ENCODE data around the gene SDE2.
A peak's percentile ranks its signal among the peaks of the same experiment; 100 is the strongest.
"Not testable (repeated sequence)": the region's sequence is repeated elsewhere in the genome, so short reads cannot be mapped to it uniquely, and the experiment has no call there.

SDE2 gene

DNA sequence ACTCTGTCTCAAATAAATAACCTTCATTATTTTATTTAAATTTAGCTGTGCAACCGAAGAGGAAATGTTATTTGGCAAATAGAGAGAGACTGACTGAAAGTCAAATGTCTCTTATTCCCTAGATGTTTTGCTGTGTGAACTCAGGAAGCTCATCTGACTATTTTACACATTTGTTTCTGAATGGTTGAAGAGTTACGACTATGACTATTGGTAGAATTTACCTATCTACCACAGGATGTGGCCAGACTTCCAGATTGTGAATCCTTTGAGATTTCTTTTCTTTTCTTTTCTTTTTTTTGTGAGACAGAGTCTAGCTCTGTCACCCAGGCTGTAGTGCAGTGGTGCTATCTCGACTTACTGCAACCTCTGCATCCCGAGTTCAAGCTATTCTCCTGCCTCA is 5.3 kb upstream of the SDE2 start:
- DNase-seq: no peak

DNA sequence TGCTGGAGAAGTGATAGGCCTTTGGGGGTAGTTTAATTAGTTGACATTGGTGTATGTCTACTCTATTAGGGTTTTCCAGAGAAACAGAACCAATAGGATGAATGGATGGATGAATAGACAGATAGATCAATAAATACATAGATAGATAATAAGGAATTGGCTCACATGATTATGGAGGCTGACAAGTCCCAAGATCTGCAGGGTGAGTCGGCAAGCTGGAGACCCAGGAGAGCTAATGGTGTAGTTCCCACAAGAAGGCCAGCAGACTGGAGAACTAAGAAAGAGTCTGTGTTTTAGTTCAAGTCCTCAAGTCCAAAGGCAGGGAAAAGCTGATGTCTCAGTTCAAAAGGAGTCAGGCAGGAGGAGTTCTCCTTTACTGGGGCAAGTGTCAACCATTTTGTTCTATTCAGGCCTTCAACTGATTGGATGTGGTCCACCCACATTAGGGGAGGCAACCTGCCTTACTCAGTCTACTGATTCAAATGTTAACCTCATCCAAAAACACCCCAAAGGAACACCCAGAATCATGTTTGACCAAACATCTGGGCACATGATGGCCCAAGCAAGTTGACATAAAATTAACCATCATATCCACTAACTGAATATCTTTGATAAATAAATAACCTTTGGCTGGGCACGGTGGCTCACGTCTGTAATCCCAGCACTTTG is 4.5 kb upstream of the SDE2 start:
- no peak for DNase-seq

DNA sequence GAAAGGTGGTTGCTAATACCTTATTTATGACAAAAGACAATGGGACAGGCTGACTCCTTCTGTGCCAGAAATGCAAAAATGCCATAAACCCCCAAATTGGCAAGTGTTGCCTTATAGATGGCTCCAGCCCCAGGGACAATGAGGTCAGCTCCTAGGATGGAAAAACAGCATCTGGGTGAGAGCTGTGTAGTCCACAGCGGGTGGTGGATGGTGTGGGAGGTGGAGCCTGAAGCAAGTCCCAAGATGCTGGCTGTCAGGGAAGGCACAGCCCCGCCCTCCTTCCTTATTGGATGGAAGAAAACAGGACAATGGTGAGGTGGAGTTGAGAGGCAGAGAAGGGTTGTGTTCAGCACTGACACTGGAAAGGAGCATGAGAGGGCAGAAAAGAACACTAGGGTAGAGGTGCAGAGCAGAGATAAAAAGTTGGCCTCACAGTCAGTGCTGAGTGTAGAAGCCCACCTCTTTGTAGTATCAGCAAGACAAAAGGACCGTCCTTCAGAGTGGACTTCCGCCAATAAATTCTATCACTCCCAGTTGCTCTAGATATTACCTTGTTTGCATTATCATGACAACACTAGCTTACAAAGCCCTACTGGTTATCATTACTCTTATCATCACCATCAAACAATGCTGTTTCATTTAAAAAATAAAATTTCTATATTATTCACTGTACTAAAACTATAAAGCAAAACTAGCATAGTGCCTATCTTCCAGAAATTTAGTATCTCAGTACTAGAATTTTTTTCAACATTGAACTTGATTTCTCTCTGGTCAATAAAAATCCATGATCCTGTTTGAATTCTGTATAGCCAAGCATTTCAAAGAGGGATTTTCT is 3.7 kb upstream of the SDE2 start:
- DNase-seq: peak; percentile 82

DNA sequence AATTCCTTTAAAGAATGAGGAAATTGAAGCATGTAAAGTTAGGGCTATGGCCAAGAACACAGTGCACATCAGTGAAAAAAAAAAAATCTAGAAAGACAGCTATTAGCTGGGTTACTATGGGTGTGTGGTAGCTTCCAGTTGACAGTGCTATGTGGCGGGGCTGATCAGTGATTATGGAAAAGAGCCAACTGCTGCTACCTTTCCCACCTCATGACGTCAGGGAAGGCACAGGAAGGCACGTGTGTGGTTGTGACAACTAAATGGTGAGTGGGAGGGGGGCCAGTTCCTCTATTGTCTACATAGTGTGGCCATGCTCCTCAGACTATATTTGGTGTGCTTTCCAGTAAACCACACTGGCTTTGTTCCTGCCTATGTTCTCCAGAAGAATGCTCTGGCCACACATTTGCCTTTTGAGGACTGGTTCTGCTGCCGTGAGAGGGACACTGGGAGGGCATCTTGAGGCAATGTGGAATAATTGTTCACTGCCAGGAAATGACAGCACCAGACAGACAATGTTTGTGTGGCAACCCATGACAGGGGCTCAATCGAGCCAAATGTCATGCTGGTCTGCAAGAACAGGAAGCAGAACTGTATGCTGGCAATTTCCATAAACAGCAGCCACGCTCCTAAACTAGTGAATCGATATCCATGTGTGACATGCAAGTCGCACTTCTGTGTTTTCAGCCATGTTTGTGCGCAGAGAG is 3.0 kb upstream of the SDE2 start:
- DNase-seq: peak; percentile 63

DNA sequence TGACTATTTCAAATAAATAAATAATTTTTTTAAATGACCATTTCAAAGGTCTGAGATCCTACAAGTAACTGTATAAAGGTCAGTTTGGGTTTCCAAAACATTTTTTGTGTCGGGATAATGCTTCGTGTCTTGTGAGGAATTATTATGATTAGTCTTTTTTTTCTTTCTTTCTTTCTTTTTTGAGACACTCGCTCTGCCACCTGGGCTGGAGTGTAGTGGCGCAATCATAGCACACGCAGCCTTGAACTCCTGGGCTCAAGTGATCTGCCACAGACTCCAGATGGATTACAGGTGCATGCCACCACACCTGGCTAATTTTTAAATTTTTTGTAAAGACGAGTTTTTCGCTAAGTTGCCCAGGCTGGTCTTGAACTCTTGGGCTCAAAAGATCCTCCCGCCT is 1.9 kb upstream of the SDE2 start:
- no peak for DNase-seq

DNA sequence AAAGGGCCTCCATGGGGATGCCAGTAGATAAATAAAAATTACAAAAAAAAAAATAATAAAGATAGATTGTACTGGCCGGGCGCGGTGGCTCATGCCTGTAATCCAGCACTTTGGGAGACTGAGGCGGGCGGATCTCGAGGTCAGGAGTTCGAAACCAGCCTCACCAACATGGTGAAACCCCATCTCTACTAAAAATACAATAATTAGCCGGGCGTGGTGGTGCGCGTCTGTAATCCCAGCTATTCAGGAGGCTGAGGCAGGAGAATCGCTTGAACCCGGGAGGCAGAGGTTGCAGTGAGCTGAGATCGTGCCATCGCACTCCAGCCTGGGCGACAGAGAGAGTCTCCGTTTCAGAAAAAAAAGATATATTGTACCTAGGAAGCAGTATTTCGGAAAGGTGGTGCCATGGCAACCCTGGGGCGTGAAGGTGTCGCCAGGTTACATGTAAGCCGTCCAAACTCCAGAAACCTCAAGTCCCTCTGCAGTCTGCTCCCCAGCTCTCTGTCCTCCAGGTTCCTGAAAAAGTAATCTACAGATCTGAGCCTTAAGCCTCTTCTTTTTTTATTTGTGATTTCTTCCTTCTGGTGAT is 1.4 kb upstream of the SDE2 start:
- not testable (repeated sequence) for DNase-seq

DNA sequence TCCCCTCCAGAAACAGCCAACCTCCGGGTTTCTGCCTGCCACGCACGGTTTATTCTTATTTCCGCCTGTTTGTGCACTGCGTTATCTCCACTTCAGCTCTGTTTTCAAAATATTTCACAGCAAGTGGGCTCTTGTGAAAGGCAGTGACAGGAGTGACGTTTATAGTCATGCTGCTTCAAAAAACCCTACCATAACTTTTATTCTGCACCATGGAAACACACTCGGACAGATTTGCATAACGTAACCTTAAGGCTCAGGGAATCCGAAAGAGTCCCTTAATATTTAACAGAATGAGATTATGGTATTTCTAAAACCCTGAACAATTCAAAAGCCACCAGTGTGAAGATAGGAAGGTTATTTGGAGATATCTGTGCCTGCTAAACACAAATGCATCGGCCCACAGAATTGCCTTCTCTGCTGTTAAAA is 782 bp upstream of the SDE2 start:
- DNase-seq: peak; percentile 30

DNA sequence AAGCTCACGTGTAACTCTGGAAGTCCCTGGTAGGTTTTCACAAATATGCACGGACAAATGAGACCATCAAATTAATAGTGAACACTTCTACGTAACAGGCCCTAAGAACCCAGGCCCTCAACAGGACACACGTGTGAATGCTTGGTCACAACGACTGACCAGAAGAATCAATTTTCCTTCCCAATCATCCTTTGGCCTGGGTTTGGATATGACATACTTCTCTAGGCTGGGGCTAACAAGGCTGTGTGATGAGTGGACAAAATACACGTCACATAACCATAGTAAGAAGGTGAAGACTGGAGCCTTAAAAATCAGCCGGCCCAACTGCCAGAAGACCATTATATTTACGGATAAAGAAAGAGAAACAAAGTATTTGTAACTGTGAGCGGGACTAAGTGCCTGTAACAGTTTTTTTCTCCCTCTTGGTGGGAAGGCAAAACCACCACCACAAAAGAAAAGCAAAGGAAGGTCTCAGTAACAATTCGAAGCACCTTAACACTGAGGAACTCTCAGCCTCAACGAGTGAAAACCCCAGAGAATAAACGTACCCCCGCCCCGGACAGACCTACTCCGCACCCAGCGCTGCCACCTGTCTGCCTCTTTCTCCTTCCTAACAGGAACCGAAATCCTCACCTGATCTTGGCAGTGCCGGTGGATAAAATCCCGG is 450 bp downstream of the SDE2 start:
- DNase-seq: no peak

DNA sequence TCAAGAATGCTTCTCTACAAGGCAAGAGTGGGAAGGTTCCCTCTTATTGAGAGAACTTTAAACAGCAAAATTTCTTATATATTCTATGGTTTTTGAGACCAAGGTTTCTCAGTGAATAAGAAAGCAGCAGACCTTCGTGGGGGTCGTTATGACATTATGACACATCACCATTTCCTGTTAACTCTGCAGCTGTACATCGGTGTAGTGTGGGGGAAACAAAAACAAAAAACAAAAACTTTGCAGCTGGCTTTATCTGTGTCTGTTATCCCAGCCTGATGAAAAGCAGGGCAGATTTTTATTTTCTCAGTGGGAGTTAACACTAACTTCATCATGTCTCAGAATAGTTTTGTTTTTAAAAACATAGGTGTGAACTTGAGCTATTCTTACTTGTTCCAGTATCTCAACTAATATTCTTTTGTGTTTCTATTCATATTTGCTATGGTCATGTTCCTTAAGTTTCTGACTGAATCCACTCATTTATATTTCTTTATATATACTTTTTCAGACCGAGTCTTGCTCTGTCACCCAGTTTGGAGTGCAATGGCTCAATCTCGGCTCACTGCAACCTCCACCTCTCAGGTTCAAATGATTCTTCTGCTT is 2.1 kb downstream of the SDE2 start:
- no peak for DNase-seq

DNA sequence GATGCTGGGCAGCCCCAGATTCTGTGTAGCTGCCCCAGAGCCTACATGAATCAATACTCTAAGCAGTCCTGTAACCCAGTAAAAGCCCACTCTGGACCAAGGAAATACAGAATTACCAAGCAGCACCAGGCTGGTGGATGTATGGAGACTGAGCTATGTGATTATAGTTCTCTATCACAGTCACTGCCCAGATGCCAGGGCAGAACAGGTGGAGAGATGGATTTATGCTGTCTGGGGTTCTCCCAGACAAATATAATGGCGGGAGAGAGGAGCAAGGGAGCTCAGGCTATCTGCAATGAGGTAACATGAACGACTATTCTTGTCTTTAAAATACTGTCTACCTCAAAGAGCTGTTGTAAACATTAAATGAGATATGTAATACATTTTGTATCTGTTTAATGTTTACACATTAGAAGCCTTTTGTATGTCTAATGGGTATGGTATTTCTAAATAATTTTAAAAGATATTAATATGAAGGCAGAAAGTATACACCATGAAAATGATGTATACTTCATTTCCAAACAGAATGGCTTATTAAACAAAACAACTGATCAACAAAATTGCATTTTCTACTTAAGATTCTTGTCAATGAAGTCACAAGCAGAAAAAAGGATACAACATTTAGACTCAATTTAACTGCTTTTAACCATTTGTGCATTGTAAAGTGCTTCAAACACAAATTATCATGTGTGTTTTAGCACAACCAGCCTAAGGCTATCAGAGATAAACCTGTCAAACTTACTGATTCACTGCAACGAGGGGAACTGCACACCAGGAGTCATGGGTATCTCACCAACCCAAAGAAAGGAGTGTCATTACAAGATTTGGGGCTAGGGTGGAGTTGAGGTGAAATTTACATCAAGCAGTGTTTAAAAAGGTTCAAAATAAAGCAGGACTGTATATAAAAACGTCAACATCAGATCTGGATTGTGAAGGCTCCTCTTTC is 3.0 kb downstream of the SDE2 start:
- no peak for DNase-seq

DNA sequence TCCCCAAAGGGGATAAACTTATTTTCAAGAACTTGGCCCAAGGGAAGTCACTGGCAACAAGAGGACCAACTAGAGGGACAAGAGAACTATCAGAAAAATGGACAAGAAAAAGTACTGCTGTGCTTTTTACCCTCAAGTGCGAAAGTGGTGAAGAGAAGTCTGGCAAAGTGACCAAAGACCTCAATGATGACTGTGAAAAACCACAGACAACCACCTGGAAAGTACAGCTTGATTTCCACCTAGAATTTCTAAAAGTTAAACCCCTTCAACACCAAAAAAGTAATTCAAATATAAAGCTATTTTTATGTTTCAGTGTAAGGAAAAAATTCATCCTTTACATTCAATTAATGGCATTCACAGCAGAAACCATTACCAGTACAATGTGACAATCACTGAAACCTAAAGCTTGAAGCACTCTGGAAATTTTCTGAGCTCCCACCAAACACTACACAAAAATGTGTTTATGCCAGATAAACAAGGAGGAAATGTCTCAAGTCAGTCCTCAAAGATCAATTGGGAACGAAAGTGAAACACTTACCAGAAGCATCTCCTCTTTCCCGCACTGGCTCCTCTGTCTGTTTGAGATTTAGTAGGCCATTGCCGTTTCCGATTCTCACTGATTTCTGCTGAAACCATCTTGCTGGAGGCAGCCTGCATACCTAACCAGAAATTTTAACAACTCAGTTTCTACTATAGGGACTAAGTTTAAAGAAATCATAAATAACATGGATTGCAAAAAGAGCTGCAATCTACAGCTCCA is 8.3 kb downstream of the SDE2 start:
- no peak for DNase-seq

DNA sequence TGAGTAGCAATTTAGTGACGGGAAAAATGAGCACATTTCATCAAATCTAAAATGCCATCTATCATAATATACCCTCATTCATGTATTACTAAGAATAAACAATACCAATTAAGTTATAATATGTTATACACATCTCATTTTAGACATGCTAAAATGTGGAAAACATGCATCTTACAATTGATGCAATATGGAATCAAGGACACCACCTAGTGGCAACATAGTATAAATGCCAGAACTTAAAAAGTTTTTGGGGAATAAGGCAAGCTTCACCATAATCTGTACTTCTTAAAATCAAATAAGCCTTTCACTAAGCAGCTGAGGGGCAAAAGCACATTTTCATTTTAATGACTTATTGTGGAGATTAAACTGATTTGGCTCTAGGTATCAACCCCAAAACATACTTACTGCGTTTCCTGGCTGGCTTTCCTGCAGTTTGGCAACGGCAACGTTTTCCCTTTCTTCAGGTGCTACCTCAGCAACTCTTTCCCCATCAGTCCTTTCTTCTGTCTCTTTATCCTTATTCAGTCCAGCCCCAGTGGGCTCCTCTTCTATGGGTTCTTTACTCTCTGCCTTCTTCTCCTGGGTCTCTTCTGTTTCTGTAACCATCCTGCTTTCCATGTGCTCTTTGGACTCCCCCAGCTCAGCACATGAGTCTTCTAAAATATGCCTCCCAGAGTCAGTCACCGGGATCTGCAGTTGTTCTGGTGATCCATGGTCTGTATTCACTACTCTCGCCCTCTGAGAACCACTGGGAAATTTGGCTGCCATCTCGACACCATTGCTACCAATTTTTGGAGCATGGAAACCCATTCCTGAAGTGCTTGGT is 11.4 kb downstream of the SDE2 start:
- peak; percentile 32 for DNase-seq

DNA sequence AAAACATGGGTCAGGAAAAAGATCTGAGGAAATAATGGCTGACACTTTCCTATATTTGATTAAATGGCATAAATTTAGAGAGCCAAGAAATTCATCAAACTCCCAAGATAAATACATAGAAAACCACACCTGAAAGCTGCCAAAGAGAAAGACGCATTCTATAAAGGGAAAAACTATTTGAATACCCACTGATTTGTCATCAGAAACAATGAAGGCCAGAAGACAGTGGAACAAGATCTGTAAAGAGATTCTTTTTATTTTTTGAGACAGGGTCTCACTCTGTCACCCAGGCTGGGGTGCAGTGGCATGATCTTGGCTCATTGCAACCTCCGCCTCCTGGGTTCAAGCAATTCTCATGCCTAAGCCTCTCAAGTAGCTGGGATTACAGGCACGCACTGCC is 17.4 kb downstream of the SDE2 start:
- DNase-seq: no peak

DNA sequence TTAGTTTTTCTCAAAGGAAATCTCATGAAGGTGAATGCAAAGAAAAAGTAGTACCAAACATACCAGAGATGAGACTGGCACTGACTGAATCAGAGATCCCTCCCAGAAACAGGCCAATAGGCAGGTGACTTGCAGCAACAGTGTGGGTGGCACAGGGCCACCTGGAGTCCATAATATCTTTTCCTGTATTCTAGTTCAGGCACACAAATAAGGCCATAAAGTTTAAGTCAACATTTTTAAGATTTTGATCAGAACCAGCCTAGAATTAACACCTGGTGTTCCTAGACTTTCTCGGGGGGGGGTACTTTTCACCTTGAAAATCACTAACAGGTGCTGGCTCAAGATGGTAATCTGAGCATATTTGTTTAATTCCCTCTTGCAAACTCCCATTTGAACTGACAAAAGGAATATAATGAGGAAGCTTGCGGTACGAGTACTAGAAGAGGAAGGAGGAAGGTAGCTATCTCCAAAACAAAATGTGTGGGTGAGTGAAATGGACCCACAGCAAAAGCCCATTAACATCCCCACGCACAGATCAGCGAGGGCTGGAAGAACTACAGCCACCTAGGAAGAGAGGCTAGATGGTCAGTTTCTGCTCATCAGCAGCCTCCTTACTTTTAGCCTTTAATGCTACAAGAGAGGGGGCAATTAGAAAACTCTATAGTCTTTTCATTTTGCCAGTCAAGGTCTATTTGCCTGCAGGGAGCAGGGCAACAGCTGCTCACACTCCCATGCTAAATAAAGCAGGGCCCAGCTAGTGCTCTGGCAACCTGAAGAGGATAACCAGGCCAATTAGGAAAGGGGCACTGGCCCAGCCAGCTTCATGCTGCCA is 18.9 kb downstream of the SDE2 start:
- peak; percentile 12 for DNase-seq

DNA sequence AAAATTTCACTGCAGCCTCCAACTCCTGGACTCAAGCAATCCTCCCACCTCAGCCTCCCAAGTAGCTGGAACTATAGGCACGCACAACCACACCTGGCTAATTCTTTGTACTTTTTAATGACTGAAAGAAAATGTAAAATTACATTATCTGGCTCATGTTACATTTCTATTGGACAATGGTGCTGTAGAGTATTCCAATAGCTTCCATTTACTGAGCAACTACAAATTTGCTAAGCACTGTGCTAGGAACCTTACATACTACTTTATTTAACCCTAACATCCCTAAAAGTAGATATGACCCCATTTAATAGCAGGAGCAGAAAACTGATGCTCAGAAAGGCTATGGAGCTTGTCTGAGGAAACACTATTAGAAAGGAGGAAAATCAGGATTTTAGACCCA is 19.7 kb downstream of the SDE2 start:
- no peak for DNase-seq

DNA sequence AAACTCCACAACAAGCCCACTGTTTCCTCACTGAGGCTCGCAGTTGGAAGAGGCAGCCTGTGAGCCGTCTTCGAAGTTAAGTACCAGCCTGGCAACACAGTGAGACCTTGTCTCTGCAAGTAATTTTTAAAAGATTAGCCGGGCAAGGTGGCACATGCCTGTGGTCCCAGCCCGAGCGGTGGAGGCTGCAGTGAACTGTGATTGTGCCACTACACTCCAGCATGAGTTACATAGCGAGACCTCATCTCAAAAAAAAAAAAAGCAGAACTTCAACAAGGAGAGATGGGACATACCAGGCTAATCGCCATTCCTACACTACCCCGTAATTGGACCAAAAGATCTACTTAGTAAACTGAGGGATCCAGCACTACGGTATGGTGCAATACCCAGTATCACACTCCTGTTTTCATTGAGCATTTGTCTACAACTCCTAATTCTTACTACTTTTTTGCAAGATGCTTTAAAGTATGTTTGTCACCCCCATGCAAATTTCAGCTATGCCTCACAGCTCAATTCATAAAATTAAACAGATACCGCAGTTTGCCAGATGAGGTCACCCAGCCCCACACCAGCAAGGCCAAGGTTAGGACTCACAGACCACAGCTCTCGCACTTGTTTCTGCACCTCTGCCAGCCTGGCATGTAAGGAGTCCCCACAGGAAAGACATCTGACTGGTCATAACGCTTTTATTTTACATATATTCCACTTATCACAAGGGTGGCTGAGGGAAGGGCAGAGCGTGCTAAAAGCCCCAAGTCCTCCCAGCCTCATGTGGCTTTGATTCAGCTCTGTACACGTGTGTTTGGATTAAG is 21.0 kb downstream of the SDE2 start:
- DNase-seq: no peak

DNA sequence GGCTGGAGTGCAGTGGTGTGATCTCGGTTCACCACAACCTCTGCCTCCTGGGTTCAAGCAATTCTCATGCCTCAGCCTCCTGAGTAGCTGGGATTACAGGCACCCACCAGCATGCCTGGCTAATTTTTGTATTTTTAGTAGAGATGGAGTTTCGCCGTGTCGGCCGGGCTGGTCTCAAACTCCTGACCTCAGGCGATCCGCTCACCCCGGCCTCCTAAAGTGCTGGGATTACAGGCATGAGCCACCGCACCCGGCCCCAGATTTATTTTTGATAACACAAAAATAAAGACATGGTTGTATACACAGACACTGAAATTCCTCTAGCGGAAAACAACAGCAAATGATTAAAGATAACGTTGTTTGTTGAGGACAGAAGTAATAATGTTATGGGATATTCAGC is 24.0 kb downstream of the SDE2 start:
- DNase-seq: not testable (repeated sequence)

DNA sequence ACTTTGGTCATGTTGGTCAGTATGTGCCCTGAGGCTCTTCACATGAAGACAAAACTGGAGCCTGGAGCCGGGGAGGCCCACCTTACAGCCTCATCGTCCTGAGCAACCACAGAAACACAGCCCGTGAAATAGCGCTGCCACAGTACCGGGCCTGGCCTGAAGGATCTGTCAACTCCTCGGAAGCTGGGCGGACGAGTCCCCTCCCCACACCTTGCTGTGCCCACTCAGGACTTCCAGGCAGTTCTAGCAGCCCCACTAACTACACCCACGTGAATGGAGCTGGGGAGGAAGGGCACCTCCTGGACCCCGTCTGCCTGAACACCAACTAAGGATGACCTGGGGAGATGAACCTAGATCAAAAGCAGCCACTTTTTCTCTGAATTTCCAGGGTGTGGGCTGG is 24.7 kb downstream of the SDE2 start:
- DNase-seq: no peak

All from NCI-H2227 treated with DMSO at 0.1 percent for 48 hours (cell line).